ENCODE results near the gene GFPT2. TPM values are rescaled to one million over a fixed set of nuclear protein-coding genes. Genes with fewer than 3 reads are reported as not detected.

GFPT2 gene
- total RNA-seq, 1 experiment from 2014 or later, result 8.2 TPM

DNA sequence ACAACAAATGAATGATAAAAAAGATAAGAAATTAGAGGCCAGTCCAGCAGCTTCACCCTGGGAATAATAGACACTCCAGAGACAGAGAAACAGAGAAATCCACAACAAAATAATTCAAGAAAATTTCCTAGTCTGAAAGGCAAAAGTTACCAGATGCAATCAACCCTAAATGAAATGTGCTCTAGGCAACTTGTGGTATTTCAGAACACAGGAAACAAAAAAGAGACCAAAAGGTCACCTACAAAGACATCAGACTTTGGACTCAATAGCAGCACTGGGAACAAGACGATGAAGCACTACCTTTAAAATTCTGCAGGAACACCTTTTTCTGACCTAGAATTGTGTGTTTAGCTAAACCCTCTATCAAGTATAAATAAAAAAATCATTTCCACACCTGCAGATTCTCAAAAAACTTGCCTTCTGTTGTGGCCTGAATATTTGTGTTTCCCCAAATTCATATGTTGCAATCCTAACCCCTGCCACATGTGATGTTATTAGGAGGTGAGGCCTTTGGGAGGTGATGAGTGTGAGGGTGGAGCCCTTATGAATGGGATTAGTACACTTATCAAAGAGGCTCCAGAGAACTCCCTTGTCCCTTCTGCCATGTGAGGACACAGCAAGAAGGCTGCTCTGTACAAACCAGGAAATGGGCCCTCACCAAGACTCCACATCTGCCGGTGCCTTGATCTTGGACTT, 55.4 kb downstream of the GFPT2 start:
- CTCF ChIA-PET, result interaction anchor here (1.7 to 7.3 kb wide), 2 partner anchors 31 to 173 kb away, joined by 6 to 212 read pairs; no protein-coding TSS in a partner anchor
- Mint-ChIP-seq H3K36me3 (ENCODE audit: insufficient read depth, unreplicated experiment) (peaks cover 15% of the 10 kb centered on the region), H3K9me3 (ENCODE audit: unreplicated experiment) (no peaks in the 10 kb centered on the region), H3K27ac (ENCODE audit: low read depth, unreplicated experiment) (no peak overlapping the region), H3K4me3 (ENCODE audit: unreplicated experiment) (no peak overlapping the region), H3K27me3 (ENCODE audit: insufficient read depth, unreplicated experiment) (peaks cover 12% of the 10 kb centered on the region), H3K4me1 (ENCODE audit: insufficient read depth, unreplicated experiment) (peaks cover 25% of the 10 kb centered on the region)
- peak; percentile 36 for DNase-seq (ENCODE audit: unreplicated experiment)
- no TSS peak for BruUV-seq (replicated peaks)
- intact Hi-C loops (cut with micrococcal nuclease), result no loop called here
- TF ChIP-seq, protein P1, sequence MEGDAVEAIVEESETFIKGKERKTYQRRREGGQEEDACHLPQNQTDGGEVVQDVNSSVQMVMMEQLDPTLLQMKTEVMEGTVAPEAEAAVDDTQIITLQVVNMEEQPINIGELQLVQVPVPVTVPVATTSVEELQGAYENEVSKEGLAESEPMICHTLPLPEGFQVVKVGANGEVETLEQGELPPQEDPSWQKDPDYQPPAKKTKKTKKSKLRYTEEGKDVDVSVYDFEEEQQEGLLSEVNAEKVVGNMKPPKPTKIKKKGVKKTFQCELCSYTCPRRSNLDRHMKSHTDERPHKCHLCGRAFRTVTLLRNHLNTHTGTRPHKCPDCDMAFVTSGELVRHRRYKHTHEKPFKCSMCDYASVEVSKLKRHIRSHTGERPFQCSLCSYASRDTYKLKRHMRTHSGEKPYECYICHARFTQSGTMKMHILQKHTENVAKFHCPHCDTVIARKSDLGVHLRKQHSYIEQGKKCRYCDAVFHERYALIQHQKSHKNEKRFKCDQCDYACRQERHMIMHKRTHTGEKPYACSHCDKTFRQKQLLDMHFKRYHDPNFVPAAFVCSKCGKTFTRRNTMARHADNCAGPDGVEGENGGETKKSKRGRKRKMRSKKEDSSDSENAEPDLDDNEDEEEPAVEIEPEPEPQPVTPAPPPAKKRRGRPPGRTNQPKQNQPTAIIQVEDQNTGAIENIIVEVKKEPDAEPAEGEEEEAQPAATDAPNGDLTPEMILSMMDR (IDR thresholded peaks at IDR 0.05; ENCODE audit: unreplicated experiment), result no peak
- POLR2A ChIA-PET, result no interaction called here

DNA sequence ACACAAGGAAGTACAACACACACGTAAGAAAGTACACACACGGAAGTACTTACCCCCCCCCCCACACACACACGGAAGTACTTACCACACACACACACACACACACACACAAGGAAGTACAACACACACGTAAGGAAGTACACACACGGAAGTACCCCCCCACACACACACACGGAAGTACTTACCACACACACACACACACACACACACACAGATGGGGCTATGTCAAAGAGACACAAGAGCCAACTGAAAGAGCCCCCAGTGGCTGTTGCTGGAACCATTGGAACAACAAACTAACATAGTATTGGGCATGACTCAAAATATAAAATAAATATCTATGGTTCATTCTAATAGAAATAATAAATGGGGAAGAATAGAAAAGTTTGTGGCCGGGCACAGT, 56.4 kb downstream of the GFPT2 start:
- TF ChIP-seq, protein P1 (IDR thresholded peaks at IDR 0.05; ENCODE audit: unreplicated experiment), result no peak
- Mint-ChIP-seq H3K27me3 (ENCODE audit: insufficient read depth, unreplicated experiment) (peaks cover 12% of the 10 kb centered on the region), H3K27ac (ENCODE audit: low read depth, unreplicated experiment) (no peak overlapping the region), H3K4me3 (ENCODE audit: unreplicated experiment) (no peak overlapping the region), H3K36me3 (ENCODE audit: insufficient read depth, unreplicated experiment) (peaks cover 15% of the 10 kb centered on the region), H3K4me1 (ENCODE audit: insufficient read depth, unreplicated experiment) (peaks cover 28% of the 10 kb centered on the region), H3K9me3 (ENCODE audit: unreplicated experiment) (no peaks in the 10 kb centered on the region)
- POLR2A ChIA-PET, result interaction anchor here (5.2 kb wide), 1 partner anchor 175 kb away, joined by 37 read pairs; no protein-coding TSS in a partner anchor
- intact Hi-C loops (cut with micrococcal nuclease), result no loop called here
- no TSS peak for BruUV-seq (replicated peaks)
- CTCF ChIA-PET, result interaction anchor here (0.8 to 7.3 kb wide), 6 partner anchors 10 to 422 kb away, joined by 4 to 212 read pairs (median 47); no protein-coding TSS in a partner anchor
- DNase-seq (ENCODE audit: unreplicated experiment), result no peak

DNA sequence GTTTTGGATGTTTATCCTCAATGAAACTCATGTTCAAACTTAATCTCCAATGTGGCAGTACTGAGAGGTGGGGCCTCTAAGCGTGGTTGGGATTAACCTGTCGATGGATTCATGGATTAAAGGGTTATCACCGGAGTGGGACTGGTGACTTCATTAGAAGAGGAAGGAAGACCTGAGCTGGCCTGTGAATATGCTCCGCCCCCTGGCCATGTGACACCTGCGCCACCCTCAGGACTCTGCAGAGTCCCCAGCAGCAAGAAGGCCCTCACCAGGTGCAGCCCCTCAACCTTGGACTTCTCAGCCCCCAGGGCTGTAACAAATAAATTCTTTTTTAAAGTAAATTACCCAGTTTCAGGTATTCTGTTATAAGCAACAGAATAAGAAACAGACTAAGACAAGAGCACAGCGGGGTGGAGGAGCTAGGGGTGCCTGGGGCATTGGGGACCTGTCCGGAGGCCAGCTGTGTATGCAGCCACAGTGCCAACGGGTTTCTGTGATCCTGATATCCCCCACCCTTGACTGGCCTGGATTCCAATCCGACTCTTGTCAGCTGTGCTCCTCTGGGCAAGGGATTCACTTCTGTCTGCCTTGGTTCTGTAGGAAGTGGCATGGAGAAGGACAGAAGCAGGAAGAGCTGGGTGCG, 58.1 kb downstream of the GFPT2 start:
- peaks cover 15% of the 10 kb centered on the region for H3K36me3 Mint-ChIP-seq (ENCODE audit: insufficient read depth, unreplicated experiment)
- BruUV-seq (replicated peaks), result no TSS peak
- CTCF ChIA-PET, result interaction anchor here (0.7 to 7.3 kb wide), 15 partner anchors 9 to 313 kb away, joined by 3 to 212 read pairs (median 8); no protein-coding TSS in a partner anchor
- no peak overlapping the region for H3K27ac Mint-ChIP-seq (ENCODE audit: low read depth, unreplicated experiment)
- peaks cover 38% of the 10 kb centered on the region for H3K4me1 Mint-ChIP-seq (ENCODE audit: insufficient read depth, unreplicated experiment)
- no peak for DNase-seq (ENCODE audit: unreplicated experiment)
- no peaks in the 10 kb centered on the region for H3K27me3 Mint-ChIP-seq (ENCODE audit: insufficient read depth, unreplicated experiment)
- POLR2A ChIA-PET, result interaction anchor here (0.9 to 5.2 kb wide), 2 partner anchors 170 to 177 kb away, joined by 3 to 37 read pairs; no protein-coding TSS in a partner anchor
- TF ChIP-seq, protein P1 (IDR thresholded peaks at IDR 0.05; ENCODE audit: unreplicated experiment), result no peak
- H3K4me3 Mint-ChIP-seq (ENCODE audit: unreplicated experiment), result no peak overlapping the region
- intact Hi-C loops (cut with micrococcal nuclease), result no loop called here
- H3K9me3 Mint-ChIP-seq (ENCODE audit: unreplicated experiment), result no peaks in the 10 kb centered on the region

DNA sequence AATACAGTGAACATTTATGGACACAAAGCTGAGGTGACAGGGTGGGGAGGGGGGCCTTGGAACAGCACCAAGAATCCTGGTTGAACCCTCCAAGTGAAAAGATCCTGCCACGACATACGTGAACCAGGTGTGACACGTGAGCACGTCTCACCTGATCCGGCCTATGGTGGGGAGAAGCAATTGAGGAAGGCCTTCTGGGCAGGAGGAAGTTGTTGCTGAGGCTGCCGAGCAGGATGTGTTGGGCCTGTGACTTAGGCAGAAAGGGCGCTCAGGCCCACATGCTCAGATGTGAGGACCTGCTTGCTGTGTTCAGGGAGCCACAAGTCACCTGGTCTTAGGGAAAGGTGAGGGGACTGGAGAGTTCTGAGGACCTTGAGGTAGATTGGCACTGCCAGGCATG, 58.7 kb downstream of the GFPT2 start:
- H3K27ac Mint-ChIP-seq (ENCODE audit: low read depth, unreplicated experiment), result no peak overlapping the region
- POLR2A ChIA-PET, result interaction anchor here (0.7 to 5.2 kb wide), 6 partner anchors 23 to 190 kb away, joined by 3 to 37 read pairs (median 6); no protein-coding TSS in a partner anchor
- intact Hi-C loops (cut with micrococcal nuclease), result no loop called here
- no peaks in the 10 kb centered on the region for H3K27me3 Mint-ChIP-seq (ENCODE audit: insufficient read depth, unreplicated experiment)
- H3K36me3 Mint-ChIP-seq (ENCODE audit: insufficient read depth, unreplicated experiment), result peaks cover 15% of the 10 kb centered on the region
- DNase-seq (ENCODE audit: unreplicated experiment), result no peak
- no TSS peak for BruUV-seq (replicated peaks)
- H3K9me3 Mint-ChIP-seq (ENCODE audit: unreplicated experiment), result no peaks in the 10 kb centered on the region
- TF ChIP-seq, protein P1 (IDR thresholded peaks at IDR 0.05; ENCODE audit: unreplicated experiment), result no peak
- CTCF ChIA-PET, result interaction anchor here (0.5 to 7.3 kb wide), 39 partner anchors 10 to 896 kb away, joined by 3 to 212 read pairs (median 4); no protein-coding TSS in a partner anchor
- peaks cover 45% of the 10 kb centered on the region for H3K4me1 Mint-ChIP-seq (ENCODE audit: insufficient read depth, unreplicated experiment)
- no peak overlapping the region for H3K4me3 Mint-ChIP-seq (ENCODE audit: unreplicated experiment)

Data from MCF 10A (cell line).